Brain microvascular endothelial cell (primary cell): ENCODE data around the gene PSMG4.

Experiments used
- DNase-seq: peaks from one replicate; pipeline ENCODE4 v3.0.0-alpha.2; 2020
- H3K27ac ChIP-seq: fragments of 250-450 bp; sonication (Bioruptor Pico); 2 replicates; pipeline ENCODE4 v1.5.1; 2020; ENCODE audit warnings: mild to moderate bottlenecking, moderate library complexity
- H3K27me3 ChIP-seq: fragments of 250-450 bp; sonication (Bioruptor Pico); replicated peaks from 2 replicates; pipeline ENCODE4 v1.5.1; 2020; ENCODE audit warnings: mild to moderate bottlenecking
- H3K36me3 ChIP-seq: fragments of 250-450 bp; sonication (Bioruptor Pico); replicated peaks from 2 replicates; pipeline ENCODE4 v1.5.1; 2020; ENCODE audit warnings: mild to moderate bottlenecking
- H3K4me3 ChIP-seq: 2 replicates; pipeline ENCODE4 v1.5.1; 2011; ENCODE audit warnings: low read depth, mild to moderate bottlenecking, control low read depth, low read length, moderate library complexity
- in situ Hi-C: cut with HindIII; loops from 2 replicates; pipeline ENCODE4 v1.10.0; 2017; ENCODE audit warnings: low sequenced_read_pairs, low pct_ligation_motif_present
- TF ChIP-seq, protein P1 (sequence below): IDR thresholded peaks from 2 replicates; pipeline ENCODE4 v1.5.1; 2011; ENCODE audit warnings: low read depth, mild to moderate bottlenecking, moderate library complexity, low read length, control low read depth, inconsistent platforms; ENCODE audit errors: missing control alignments

The PSMG4 gene

DNA sequence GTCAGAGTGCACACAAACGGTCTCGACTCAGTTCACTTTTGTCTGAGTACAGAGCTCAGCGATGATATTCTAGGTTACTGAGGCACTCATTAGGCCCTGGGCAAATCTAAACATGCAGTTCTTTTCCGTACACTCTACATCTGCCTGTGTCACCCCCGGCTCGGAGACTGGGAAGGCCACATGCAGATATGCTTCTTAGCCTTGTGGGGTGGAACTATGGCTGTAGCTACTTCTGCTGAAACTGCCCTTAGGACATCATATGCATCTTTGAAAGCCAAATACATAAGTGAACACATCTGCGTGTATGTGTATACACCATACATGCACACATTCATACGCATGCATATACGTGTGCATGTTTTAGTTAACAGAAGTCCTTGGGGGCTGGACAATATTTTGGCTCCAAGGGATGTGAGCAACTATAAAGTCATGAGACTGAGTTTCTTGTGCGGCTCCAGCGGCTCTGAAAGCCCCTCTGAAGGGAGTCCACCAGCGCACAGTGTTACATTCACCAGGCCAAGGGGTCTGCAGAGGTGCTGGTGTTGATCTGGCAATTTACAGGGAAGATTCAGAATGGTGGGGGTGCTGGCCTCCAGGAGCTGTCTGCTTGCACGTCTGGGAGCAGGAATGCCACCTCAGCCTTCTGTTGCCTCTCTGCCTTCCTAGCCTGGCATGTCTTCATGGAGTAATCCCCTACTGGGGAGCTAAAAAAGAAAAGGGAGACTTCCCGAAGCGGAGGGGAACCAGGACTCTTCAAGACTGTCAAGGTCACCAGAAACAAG, 31.6 kb downstream of the PSMG4 start:
- in situ Hi-C loops: no loop called here
- DNase-seq: no peak
- no peak overlapping the region for H3K4me3 ChIP-seq
- no peaks in the 10 kb centered on the region for H3K36me3 ChIP-seq
- TF ChIP-seq, protein P1, sequence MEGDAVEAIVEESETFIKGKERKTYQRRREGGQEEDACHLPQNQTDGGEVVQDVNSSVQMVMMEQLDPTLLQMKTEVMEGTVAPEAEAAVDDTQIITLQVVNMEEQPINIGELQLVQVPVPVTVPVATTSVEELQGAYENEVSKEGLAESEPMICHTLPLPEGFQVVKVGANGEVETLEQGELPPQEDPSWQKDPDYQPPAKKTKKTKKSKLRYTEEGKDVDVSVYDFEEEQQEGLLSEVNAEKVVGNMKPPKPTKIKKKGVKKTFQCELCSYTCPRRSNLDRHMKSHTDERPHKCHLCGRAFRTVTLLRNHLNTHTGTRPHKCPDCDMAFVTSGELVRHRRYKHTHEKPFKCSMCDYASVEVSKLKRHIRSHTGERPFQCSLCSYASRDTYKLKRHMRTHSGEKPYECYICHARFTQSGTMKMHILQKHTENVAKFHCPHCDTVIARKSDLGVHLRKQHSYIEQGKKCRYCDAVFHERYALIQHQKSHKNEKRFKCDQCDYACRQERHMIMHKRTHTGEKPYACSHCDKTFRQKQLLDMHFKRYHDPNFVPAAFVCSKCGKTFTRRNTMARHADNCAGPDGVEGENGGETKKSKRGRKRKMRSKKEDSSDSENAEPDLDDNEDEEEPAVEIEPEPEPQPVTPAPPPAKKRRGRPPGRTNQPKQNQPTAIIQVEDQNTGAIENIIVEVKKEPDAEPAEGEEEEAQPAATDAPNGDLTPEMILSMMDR: no peak
- H3K27me3 ChIP-seq: no peaks in the 10 kb centered on the region
- H3K27ac ChIP-seq: no peak overlapping the region

DNA sequence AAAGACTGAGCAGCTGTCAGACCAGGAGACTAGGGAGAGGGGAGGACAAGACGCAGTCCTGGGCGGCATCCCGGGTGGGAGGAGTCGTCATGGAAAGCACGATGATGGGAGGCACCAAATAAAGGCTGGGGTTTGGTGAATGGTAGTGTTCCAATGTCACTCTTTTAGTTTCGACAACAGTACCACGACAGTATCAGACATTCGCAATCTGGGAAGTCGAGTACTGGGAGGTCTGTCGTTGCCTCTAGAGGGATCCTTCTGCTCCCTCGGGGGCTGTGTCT, 32.1 kb downstream of the PSMG4 start:
- DNase-seq: no peak
- TF ChIP-seq, protein P1: no peak
- H3K27ac ChIP-seq: no peak overlapping the region
- in situ Hi-C loops: no loop called here
- H3K4me3 ChIP-seq: no peak overlapping the region
- H3K36me3 ChIP-seq: no peaks in the 10 kb centered on the region
- no peaks in the 10 kb centered on the region for H3K27me3 ChIP-seq

DNA sequence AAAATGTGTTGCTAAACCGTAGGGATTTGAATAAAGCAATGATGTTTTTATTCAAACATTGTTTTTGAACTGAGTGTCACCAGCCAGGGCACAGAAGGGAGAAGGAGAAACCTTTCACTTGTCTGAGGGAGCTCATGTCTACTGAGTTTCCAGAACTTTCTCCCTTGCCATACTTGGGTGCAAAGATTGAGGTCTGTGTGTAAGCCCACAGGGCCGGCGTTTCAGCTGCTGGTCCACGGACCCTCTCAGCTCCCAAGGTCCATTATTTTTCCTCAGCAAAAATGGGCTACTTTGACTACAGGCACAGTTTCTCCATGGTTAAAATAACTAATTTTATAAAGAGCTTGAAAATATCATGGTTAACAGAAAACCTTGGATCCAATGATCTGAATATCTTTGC, 32.6 kb downstream of the PSMG4 start:
- TF ChIP-seq, protein P1: no peak
- DNase-seq: no peak
- Histone ChIP-seq H3K27ac (no peak overlapping the region), H3K4me3 (no peak overlapping the region), H3K27me3 (no peaks in the 10 kb centered on the region), H3K36me3 (no peaks in the 10 kb centered on the region)
- in situ Hi-C loops: no loop called here

DNA sequence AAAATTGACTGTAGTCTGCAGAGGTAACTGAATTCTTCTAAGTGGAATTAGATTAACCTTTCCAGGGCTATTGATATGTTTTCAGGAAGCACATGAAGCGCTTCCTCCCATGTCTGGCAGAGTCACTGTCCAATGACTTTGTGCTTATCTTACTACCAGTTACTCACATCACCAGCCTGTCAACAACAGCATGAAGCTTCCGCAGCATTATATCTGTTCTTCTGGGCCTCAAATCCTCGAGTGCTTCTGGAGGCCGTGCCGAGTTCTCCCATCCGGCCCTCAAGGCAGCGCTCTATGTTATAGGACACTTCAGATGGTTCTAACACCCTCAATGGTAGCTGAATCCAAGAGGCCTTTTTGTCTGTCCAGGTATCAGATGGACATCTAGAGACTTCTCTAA, 33.2 kb downstream of the PSMG4 start:
- Histone ChIP-seq H3K27me3 (no peaks in the 10 kb centered on the region), H3K4me3 (no peak overlapping the region), H3K36me3 (no peaks in the 10 kb centered on the region), H3K27ac (no peak overlapping the region)
- no peak for DNase-seq
- TF ChIP-seq, protein P1: no peak
- in situ Hi-C loops: no loop called here

DNA sequence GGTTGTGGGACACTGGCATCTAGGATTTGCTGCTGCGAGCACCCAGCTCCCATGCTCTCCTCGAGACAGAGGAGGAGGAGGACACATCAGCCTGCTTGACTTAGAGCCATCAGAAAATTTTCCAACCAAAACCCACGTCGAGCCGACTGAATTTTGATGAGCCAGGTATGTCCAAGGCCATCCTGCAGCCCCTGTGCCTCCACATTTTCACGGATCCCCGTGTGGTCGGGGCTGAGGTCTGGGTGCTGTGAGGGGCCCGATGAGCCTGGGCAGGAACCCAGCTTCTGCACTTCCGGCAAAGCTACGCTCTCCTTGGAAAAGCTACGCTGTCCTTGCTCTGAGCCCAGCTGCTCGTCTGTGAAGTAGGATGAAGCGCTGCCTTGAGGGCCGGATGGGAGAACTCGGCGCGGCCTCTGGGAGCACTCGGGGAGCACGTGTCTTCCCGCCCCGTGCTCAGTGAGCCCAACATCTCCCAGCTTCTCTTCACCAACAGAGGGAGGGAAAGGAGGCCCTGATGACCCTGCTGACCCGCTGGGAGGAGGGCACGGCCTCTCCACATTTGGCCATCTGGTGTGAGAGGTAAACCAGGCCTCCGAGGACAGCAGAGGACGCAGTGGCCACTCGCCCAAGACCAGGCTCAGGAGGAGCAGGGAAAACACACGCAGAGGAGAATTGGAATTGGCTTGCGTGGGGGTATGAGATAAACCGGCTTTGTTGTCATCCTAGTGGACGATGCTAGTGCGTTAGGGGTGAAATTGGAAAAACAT, 33.9 kb downstream of the PSMG4 start:
- Histone ChIP-seq H3K27ac (no peak overlapping the region), H3K36me3 (no peaks in the 10 kb centered on the region), H3K4me3 (no peak overlapping the region), H3K27me3 (no peaks in the 10 kb centered on the region)
- in situ Hi-C loops: no loop called here
- DNase-seq: no peak
- TF ChIP-seq, protein P1: no peak
